ENCODE data around the gene MEIS3.
"Not testable (repeated sequence)": the region's sequence is repeated elsewhere in the genome, so short reads cannot be mapped to it uniquely, and the experiment has no call there.

Gene MEIS3

GRCh38 chr19:47415953-47416642 is 3.2 kb downstream of the MEIS3 start:
- no peak for DNase-seq

- DNase-seq = no peak
These were observed 4.9 kb downstream of the MEIS3 start for GRCh38 chr19:47414469-47414868.

- DNase-seq = no peak
These were observed 5.4 kb downstream of the MEIS3 start for GRCh38 chr19:47413941-47414340.

DNA sequence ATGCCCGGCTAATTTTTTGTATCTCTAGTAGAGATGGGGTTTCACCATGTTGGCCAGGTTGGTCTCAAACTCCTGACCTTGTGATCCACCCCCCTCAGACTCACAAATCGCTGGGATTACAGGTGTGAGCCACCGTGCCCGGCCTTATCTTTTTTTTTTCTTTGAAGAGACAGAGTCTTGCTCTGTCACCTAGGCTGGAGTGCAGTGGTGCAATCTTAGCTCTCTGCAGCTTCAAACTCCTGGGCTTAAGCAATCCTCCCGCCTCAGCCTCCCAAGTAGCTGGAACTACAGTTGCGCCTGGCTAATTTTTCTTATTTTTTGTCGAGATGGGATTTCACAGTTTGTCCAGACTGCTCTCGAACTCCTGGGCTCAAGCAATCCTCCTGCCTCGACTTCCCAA is 7.6 kb downstream of the MEIS3 start:
- not testable (repeated sequence) for DNase-seq

DNA sequence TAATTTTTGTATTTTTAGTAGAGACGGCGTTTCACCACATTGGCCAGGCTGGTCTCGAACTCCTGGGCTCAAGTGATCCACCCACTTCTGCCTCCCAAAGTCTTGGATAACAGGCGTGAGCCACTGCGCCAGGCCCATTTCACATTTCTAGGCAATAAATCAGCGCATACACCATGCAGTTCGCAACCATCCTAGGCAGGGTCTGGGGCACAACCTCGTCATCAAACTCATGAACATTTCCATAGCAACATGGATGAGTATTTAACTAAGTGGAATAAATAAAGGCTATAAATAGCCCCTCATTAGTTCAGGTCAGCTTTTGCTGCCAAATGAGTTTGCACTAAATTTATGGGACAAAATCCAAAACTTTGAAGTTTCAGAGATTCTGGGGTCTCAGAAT is 8.2 kb downstream of the MEIS3 start:
- no peak for DNase-seq

DNA sequence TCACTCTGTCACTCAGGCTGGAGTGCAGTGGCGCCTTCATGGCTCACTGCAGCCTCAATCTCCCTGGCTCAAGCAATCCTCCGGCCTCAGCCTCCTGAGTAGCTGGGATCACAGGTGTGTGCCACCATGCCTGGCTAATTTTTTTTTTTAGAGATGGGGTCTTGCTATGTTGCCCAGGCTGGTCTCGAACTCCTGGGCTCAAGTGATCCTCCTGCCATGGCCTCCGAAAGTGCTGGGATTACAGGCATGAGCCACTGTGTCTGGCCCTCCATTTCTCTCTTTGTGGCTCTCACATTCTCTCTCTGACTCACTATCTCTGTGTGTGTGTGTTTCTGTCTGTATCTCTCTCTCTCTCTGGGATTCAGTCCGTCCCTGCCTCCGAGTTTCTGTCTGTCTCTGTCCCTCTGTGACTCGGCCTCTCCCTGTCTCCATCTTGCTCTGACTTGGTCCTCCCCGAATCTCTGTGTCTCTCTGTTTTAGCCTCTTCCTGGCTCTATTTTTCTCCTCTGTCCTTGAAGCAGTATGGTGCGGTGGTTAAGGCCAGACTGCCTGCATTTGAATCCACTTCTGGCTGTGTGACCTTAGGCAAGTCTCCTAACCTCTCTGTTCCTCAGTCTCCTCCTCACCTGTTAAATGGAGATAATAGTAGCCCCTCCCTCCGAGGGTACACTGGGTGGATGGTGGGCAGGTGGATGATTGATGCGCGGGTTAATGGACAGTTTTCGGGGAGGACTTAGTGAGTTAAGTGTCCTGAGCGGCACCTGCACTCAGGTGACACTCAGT is 11.0 kb downstream of the MEIS3 start:
- no peak for DNase-seq

DNA sequence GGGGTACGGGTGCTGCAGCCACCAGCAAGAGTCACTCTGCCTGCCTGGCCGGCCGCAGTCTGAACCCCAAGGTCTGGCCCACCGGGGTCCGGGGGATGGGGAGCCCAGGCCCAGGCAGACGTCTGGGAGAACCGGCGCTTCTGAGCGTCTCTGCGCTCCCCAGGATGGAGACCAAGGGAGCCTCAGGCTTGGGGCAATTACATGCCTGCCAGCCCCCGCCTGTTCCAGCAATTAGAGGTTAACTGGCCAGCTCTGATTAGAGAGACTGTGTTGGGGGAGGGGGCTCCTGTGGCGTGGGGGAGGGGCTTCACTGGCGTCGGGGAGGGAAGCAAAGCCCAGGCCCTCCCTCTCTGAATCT is 11.9 kb downstream of the MEIS3 start:
- no peak for DNase-seq

- peak; percentile 59 for DNase-seq
These were observed 12.5 kb downstream of the MEIS3 start for GRCh38 chr19:47406711-47407416.

DNA sequence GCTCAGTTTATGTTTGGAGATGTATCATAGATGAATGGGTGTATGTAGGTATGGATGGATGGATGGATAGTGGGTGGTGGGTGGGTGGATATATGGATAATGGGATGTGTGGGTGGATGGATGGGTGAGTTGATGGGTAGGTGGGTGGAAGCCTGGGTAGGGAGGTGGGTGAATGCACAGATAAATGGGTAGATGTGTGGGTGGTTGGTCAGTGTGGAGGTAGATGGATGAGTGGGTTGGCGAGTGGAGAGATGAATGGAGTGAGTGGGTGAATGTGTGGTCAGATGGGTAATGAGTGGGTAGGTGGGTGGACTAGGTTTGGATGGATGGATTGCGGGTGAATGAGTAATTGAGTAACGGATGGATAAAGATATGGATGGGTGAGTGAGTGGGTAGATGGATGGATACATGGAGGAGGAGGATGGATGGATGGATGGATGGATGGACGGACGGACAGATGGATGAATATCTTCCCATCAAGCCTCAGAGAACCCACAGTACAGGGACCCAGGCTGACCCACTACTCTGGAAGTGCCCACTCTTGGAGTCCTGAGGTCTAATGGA is 13.4 kb downstream of the MEIS3 start:
- no peak for DNase-seq

GRCh38 chr19:47405197-47405550 is 14.2 kb downstream of the MEIS3 start:
- no peak for DNase-seq

DNA sequence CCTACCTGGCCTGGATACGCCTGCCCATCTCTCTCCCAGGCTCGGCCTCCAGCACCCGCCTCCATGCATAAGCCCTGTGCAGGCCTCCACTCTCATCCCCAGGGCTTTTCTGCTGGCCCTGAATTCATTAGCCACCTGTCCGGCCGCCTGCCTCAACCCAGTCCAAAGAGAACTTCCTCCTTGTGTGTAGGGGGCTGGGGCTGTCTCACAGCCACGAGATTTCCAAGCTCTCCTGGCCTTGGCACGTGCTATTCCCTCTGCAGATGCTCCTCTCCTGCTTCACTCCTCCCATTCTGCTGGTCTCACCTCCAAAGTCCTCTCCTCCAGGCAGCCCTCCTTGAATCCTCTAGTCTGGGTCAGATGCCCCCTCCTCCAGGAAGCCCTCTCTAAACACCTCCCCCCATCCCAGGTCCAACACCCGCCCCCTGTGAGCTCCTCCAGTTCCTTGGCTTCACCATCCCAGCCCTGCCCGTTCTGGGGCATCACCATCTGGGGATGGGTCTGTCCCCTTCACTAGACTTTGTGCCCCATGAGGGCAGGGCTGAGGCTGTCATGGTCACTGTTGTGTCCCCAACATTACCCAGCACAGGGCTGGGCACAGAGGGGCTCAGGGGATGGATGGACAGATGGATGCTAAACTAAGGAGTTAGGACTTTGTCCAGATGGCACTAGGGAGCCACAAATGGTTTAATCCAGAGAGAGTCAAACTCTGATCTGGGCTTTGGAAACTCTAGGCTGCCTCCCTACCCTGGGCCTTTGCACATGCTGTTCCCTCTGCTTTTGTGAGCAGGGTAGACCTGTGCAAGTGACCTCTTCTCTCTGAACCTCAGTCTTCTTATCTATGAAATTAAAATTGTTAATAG is 14.8 kb downstream of the MEIS3 start:
- no peak for DNase-seq

DNA sequence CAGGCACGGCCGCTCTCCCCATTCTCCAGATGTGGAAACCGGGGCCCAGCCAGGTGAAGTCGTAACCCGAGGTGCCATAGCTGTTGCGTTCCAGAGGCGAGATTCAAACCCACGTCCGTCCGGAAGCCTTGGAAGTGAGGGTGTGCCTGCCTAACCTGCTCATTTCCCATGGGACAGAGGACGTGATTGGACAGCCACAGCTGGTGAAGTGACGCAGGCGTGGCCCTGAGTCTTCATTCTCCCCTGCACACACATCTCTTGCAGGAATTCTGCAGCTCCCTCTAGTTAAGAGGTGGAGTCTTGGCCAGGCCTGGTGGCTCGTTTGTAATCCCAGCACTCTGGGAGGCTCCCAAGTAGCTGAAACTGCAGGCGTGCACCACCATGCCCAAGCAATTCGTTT is 16.8 kb downstream of the MEIS3 start:
- no peak for DNase-seq

- DNase-seq = no peak
These were observed 20.4 kb downstream of the MEIS3 start for GRCh38 chr19:47398707-47399597.

DNA sequence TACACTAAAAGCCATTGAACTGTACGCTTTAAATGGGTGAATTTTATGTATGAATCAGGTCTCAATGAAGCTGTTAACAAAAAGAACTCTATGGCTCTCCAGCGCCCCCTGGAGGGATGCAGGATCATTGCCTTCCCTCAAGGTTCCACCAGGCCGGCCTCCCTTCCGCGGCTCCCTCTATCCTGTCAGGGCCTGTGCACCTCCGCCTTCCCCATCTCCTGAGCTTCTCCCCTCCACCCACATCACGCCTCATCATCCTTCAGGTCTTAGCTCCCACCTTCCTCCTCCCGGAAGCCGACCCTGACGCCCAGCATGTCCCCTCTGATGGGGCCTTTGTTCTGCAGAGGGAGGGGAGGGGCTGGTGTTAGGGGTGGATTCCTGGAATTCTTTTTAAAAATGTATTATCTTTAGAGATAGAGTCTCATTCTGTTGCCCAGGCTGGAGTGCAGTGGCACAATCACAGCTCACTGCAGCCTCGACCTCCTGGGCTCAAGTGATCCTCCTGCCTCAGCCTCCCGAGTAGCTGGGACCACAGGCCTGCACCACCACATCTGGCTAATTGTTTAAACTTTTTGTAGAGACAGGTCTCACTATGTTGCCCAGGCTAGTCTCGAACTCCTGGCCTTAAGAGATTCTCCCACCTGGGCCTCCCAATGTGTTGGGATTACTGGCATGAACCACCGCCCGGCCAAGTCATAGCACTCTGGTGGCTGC is 27.7 kb downstream of the MEIS3 start:
- peak; percentile 29 for DNase-seq

DNA sequence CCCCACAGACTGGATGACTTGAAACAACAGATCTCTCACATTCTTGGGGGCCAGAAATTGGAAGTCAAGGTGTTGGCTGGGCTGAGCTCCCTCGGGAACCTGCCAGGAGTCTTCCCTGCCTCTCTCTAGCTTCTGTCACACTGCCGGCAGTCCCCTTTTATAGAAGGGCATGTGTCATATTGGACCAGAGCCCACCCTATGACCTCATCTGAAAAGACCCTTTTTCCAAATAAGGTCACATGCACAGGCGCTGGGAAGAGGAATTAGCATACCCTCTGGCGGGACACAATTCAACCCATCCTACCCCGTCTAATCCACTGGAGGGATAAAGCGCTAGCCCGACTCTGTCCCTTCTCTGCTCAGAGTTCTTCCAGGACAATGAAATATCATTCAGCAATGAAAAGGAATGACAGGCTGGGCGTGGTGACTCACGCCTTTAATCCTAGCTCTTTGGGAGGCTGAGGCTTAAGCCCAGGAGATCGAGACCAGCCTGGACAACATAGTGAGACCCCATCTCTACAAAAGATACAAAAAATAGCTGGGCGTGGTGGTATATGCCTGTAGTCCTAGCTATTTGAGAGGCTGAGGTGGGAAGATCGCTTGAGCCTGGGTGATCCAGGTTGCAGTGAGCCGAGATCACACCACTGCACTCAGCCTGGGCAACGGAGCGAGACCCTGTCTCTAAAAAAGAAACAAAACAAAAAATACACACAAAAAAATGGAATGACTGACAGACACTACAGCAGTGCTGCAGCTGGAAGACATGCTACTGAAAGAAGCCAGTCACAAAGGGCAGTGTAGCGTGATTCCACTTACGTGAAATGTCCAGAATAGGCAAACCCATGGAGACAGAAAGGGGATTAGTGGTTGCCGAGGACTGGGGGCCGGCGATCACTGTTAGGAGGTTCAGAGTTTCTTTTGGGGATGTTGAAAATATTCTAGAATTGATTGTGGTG is 28.5 kb downstream of the MEIS3 start:
- no peak for DNase-seq

GRCh38 chr19:47389150-47389556 is 30.2 kb downstream of the MEIS3 start:
- DNase-seq = no peak

- not testable (repeated sequence) for DNase-seq
These were observed 30.6 kb downstream of the MEIS3 start for GRCh38 chr19:47388721-47389120.

- DNase-seq = not testable (repeated sequence)
These were observed 31.7 kb downstream of the MEIS3 start for GRCh38 chr19:47387623-47388022.

GRCh38 chr19:47386582-47386981 is 32.7 kb downstream of the MEIS3 start:
- not testable (repeated sequence) for DNase-seq
